GM12892 (cell line): Measurements from ENCODE around the gene FCER2.

Experiments
- POLR2A ChIP-seq: IDR thresholded peaks from 2 replicates; pipeline ENCODE4 v1.6.1; 2011; ENCODE audit warnings: low read depth, low read length, control low read depth
- POLR2AphosphoS5 ChIP-seq: IDR thresholded peaks from 2 replicates; pipeline ENCODE4 v1.6.1; 2011; ENCODE audit warnings: low read depth, low read length, control low read depth
- TAF1 ChIP-seq: IDR thresholded peaks from 2 replicates; pipeline ENCODE4 v1.6.1; 2011; ENCODE audit warnings: low read depth, mild to moderate bottlenecking, control low read depth, low read length, borderline replicate concordance

- TF ChIP-seq POLR2A: no peak
- TF ChIP-seq POLR2AphosphoS5: no peak
- TF ChIP-seq TAF1: no peak
Observed at GRCh38 chr19:7668842-7669241, 33.1 kb downstream of the FCER2 start, which contains the start of gene RETN.
